Measurements from ENCODE around the gene APH1B. TPM values are rescaled to one million over a fixed set of nuclear protein-coding genes. Genes with fewer than 3 reads are reported as not detected.

The APH1B gene
- total RNA-seq, 2 donors from 2014 or later: 20.0 to 35.0 TPM

DNA sequence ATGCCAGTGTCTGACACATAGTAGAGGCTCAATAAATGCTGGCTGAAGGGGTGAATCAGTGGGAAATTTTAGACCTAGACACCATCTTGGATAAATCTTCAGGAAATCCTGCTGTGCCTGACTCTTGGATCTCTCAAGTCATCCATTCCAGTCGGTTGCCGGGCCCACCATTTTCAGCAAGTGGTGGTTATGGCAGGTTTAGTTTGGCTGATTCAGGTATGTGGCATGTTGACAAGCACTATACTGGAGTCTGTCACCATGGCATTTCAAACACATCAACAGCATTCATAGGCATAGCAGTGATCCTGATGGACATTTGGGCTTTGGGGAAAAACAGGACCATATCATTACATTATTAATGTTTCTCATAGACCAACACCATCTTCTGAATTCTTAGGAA, 25.7 kb upstream of the APH1B start:
- Histone ChIP-seq H3K4me3 (no peak overlapping the region), H3K27me3 (replicated peaks; ENCODE audit: insufficient read depth) (no peaks in the 10 kb centered on the region), H3K27ac (no peak overlapping the region), H3K36me3 (no peaks in the 10 kb centered on the region), H3K9me3 (no peaks in the 10 kb centered on the region), H3K4me1 (replicated peaks) (no peaks in the 10 kb centered on the region)
- TF ChIP-seq, protein P1, sequence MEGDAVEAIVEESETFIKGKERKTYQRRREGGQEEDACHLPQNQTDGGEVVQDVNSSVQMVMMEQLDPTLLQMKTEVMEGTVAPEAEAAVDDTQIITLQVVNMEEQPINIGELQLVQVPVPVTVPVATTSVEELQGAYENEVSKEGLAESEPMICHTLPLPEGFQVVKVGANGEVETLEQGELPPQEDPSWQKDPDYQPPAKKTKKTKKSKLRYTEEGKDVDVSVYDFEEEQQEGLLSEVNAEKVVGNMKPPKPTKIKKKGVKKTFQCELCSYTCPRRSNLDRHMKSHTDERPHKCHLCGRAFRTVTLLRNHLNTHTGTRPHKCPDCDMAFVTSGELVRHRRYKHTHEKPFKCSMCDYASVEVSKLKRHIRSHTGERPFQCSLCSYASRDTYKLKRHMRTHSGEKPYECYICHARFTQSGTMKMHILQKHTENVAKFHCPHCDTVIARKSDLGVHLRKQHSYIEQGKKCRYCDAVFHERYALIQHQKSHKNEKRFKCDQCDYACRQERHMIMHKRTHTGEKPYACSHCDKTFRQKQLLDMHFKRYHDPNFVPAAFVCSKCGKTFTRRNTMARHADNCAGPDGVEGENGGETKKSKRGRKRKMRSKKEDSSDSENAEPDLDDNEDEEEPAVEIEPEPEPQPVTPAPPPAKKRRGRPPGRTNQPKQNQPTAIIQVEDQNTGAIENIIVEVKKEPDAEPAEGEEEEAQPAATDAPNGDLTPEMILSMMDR (IDR thresholded peaks at IDR 0.05): no peak
- TF ChIP-seq POLR2AphosphoS5 (IDR thresholded peaks at IDR 0.05): no peak
- 97% methylated on average over 2 of the region's 2 CpGs for WGBS
- no peak for DNase-seq (ENCODE audit: low spot score)
- intact Hi-C loops (cut with DNase I): no loop called here

DNA sequence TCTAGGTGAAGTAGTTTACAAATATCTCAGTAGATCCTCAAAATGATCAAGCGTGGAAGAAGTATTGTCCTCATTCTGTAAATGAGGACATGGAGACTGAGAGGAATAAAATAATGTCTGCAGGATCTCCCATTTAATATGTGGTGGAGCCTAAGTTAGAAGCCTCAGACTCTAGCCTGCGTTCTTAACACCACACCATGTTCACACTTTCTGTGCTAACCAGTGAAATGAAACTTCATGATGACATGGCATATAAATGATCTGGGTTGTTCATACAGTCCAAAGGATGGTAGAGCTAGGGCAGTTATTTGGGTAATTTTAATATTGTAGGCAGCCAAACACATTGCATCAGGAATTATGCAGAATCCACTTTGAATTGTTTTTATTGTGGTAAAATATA, 25.1 kb upstream of the APH1B start:
- DNase-seq (ENCODE audit: low spot score): no peak
- intact Hi-C loops (cut with DNase I): no loop called here
- H3K36me3 ChIP-seq: no peaks in the 10 kb centered on the region
- H3K27ac ChIP-seq: no peak overlapping the region
- H3K4me3 ChIP-seq: no peak overlapping the region
- H3K9me3 ChIP-seq: no peaks in the 10 kb centered on the region
- 95% methylated on average over 2 of the region's 2 CpGs for whole genome bisulfite sequencing
- TF ChIP-seq POLR2A (IDR thresholded peaks at IDR 0.05) (no peak), POLR2AphosphoS5 (IDR thresholded peaks at IDR 0.05) (no peak)
- TF ChIP-seq, protein P1 (IDR thresholded peaks at IDR 0.05): no peak
- no peaks in the 10 kb centered on the region for H3K27me3 ChIP-seq (replicated peaks; ENCODE audit: insufficient read depth)
- no peaks in the 10 kb centered on the region for H3K4me1 ChIP-seq (replicated peaks)

DNA sequence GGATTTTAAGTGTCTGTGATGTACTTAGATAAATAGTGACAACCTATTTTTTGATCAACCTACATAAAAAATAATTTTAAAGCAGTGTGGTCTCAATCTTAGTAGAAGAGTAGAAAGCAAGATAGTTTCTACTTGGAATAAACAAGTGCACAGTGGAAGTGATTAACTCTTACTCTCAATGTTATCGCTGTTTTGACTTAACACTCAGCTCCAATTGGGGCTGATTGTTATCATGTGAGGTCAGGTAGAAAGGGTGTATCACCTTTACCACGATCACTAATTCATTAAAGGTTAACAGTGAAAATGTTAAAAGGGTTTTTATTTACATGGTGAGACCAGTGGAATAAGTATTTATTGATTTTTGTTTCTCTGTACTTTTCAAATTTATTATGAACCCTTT, 22.4 kb upstream of the APH1B start:
- DNase-seq (ENCODE audit: low spot score): no peak
- H3K9me3 ChIP-seq: no peaks in the 10 kb centered on the region
- H3K36me3 ChIP-seq: no peaks in the 10 kb centered on the region
- no peaks in the 10 kb centered on the region for H3K27me3 ChIP-seq (replicated peaks; ENCODE audit: insufficient read depth)
- 56% methylated on average over 2 of the region's 2 CpGs for WGBS
- no peaks in the 10 kb centered on the region for H3K4me1 ChIP-seq (replicated peaks)
- intact Hi-C loops (cut with DNase I): no loop called here
- no peak for TF ChIP-seq POLR2AphosphoS5 (IDR thresholded peaks at IDR 0.05)
- TF ChIP-seq POLR2A (IDR thresholded peaks at IDR 0.05): no peak
- TF ChIP-seq, protein P1 (IDR thresholded peaks at IDR 0.05): no peak
- no peak overlapping the region for H3K4me3 ChIP-seq
- H3K27ac ChIP-seq: no peak overlapping the region

DNA sequence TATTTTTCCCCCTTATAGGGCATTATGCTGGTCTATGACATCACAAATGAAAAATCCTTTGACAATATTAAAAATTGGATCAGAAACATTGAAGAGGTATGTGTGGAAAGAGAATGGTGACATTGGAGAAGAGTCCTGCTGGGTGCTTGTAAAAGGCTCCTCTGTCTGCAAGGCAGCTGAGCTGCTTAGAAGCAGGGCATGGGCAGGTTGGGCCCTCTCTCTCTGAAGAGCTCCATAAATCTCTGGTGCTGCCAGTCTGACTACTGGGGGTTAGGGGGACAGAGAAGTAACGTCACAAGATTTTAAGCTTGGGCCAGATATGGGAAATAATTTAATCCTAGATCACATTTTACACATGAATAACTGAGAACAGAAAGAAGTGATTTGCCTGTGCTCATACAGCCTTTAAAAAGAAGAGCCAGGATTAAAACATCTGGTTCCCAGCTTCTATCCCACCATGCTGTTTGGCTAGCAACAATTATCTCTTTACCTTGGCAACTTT, 21.9 kb upstream of the APH1B start:
- TF ChIP-seq, protein P1 (IDR thresholded peaks at IDR 0.05): no peak
- TF ChIP-seq POLR2A (IDR thresholded peaks at IDR 0.05) (no peak), POLR2AphosphoS5 (IDR thresholded peaks at IDR 0.05) (no peak)
- no peaks in the 10 kb centered on the region for H3K4me1 ChIP-seq (replicated peaks)
- H3K36me3 ChIP-seq: no peaks in the 10 kb centered on the region
- 58% methylated on average over 1 of the region's 1 CpG for WGBS
- no peak for DNase-seq (ENCODE audit: low spot score)
- H3K27me3 ChIP-seq (replicated peaks; ENCODE audit: insufficient read depth): no peaks in the 10 kb centered on the region
- no peaks in the 10 kb centered on the region for H3K9me3 ChIP-seq
- H3K27ac ChIP-seq: no peak overlapping the region
- intact Hi-C loops (cut with DNase I): no loop called here
- H3K4me3 ChIP-seq: no peak overlapping the region

DNA sequence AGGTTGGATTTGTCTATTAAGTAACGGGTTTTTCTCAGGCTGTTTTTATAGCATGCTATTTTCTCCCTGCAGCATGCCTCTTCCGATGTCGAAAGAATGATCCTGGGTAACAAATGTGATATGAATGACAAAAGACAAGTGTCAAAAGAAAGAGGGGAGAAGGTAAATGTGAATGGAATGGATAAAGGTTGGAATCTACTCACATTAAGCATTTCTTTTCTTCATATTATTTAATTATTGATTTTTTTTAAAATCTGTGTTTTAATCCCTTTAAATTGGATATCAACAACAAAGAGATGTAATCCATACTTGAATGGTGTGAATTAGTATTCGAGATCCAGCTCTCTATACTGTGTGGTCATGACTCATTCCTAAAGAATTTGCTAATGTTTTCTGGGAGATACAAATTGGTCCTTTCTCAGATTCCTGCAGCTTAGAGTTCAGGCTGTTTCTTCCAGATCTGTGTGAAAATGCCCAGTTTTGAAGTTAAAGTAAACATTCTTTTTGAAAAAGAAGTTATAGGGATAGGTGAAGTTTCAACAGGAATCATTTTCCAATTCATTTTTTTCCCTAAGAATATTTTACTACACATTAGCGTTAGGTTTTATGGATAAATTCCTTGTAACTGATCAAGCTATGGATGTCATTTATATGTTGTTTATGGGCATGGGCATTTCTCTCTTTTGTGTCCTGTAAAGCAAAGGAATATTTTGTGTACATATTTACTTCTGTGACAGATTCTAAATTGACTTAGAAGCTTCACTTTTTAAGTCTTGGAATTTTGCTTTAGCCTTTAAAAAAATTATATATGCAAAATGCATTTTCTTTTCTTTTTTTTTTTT, 20.8 kb upstream of the APH1B start:
- H3K9me3 ChIP-seq: no peaks in the 10 kb centered on the region
- TF ChIP-seq, protein P1 (IDR thresholded peaks at IDR 0.05): no peak
- TF ChIP-seq POLR2A (IDR thresholded peaks at IDR 0.05) (no peak), POLR2AphosphoS5 (IDR thresholded peaks at IDR 0.05) (no peak)
- H3K27me3 ChIP-seq (replicated peaks; ENCODE audit: insufficient read depth): no peaks in the 10 kb centered on the region
- H3K27ac ChIP-seq: no peak overlapping the region
- intact Hi-C loops (cut with DNase I): no loop called here
- no peaks in the 10 kb centered on the region for H3K36me3 ChIP-seq
- no peaks in the 10 kb centered on the region for H3K4me1 ChIP-seq (replicated peaks)
- no peak for DNase-seq (ENCODE audit: low spot score)
- no peak overlapping the region for H3K4me3 ChIP-seq
- WGBS: 38% methylated on average over 5 of the region's 5 CpGs

Data from prostate gland (tissue), 2 donors.